ENCODE results near the gene DERA.

The DERA gene

GRCh38 chr12:15883536-15883935 is 27.6 kb upstream of the DERA start:
- H3K4me3 ChIP-seq (ENCODE audit: low read depth, low read length) = peak overlapping the region; percentile 91
- ChIA-PET POLR2A (no interaction called here), CTCF (interaction anchor here (0.8 to 1.9 kb wide), 7 partner anchors 14 to 349 kb away, joined by 3 to 7 read pairs (median 3); no protein-coding TSS in a partner anchor)
- TF ChIP-seq, protein P1, sequence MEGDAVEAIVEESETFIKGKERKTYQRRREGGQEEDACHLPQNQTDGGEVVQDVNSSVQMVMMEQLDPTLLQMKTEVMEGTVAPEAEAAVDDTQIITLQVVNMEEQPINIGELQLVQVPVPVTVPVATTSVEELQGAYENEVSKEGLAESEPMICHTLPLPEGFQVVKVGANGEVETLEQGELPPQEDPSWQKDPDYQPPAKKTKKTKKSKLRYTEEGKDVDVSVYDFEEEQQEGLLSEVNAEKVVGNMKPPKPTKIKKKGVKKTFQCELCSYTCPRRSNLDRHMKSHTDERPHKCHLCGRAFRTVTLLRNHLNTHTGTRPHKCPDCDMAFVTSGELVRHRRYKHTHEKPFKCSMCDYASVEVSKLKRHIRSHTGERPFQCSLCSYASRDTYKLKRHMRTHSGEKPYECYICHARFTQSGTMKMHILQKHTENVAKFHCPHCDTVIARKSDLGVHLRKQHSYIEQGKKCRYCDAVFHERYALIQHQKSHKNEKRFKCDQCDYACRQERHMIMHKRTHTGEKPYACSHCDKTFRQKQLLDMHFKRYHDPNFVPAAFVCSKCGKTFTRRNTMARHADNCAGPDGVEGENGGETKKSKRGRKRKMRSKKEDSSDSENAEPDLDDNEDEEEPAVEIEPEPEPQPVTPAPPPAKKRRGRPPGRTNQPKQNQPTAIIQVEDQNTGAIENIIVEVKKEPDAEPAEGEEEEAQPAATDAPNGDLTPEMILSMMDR (IDR thresholded peaks at IDR 0.05; ENCODE audit: insufficient read depth, low read length, missing control alignments) = no peak
- no peak for DNase-seq (ENCODE audit: low read depth, low spot score)

DNA sequence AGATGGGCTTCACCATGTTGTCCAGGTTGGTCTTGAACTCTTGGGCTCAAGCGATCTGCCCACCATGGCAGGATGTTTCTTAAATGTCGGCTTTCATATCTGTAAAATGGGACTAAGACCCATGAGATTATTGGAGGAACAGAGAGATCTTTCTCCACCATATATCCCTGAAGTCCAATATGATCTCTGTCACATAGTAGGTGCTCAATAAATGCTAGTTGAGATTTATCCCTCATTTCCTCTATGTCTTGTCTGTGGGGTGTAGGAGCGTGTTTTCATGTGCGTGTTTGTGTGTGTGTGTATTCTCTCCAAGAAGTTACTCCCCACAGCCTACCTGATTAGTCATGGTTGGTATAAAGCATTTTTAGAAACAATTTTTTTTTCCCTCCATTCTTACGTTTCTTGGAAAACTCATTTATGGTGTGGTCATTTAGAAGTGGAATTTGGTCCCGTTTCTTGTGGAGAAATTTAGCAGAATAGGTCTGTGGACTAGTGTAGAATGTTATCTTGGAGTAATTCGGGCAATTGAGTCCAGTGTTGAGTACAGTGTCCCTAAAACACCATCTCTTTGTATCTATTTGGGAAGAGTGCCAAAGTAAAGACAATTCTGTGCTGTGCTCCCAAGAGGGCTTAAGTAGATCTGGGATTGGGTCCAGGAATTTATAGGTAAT is 24.6 kb upstream of the DERA start:
- TF ChIP-seq, protein P1 (IDR thresholded peaks at IDR 0.05; ENCODE audit: insufficient read depth, low read length, missing control alignments) = no peak
- ChIA-PET POLR2A (no interaction called here), CTCF (interaction anchor here (6.0 kb wide), 1 partner anchor 12 kb away, joined by 61 read pairs; no protein-coding TSS in a partner anchor)
- no peak overlapping the region for H3K4me3 ChIP-seq (ENCODE audit: low read depth, low read length)
- DNase-seq (ENCODE audit: low read depth, low spot score) = no peak

GRCh38 chr12:15887043-15887817 is 23.9 kb upstream of the DERA start:
- no peak for DNase-seq (ENCODE audit: low read depth, low spot score)
- ChIA-PET CTCF (interaction anchor here (1.5 to 6.0 kb wide), 2 partner anchors 11 to 297 kb away, joined by 3 to 61 read pairs; no protein-coding TSS in a partner anchor), POLR2A (no interaction called here)
- no peak overlapping the region for H3K4me3 ChIP-seq (ENCODE audit: low read depth, low read length)
- TF ChIP-seq, protein P1 (IDR thresholded peaks at IDR 0.05; ENCODE audit: insufficient read depth, low read length, missing control alignments) = no peak

GRCh38 chr12:15892645-15893259 is 18.4 kb upstream of the DERA start:
- ChIA-PET POLR2A (no interaction called here), CTCF (interaction anchor here (1.4 kb wide), 1 partner anchor 361 kb away, joined by 5 read pairs; no protein-coding TSS in a partner anchor)
- H3K4me3 ChIP-seq (ENCODE audit: low read depth, low read length) = no peak overlapping the region
- no peak for DNase-seq (ENCODE audit: low read depth, low spot score)
- TF ChIP-seq, protein P1 (IDR thresholded peaks at IDR 0.05; ENCODE audit: insufficient read depth, low read length, missing control alignments) = no peak

DNA sequence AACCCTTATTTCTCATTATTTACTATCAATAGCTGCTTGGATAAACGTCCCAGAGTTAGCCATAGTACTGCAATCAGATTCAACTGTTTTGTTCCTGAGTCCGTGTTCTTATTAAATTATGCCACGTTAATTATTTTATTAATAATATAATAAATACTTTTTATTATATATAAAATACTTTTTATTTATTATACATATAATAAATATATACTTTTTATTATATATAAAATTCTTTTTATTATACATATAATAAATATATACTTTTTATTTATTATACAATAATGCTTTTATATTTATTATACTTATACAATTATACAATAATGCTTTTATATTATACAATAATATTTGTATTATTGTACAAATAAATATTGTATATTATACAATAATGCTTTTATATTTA is 17.9 kb upstream of the DERA start:
- no peak overlapping the region for H3K4me3 ChIP-seq (ENCODE audit: low read depth, low read length)
- TF ChIP-seq, protein P1 (IDR thresholded peaks at IDR 0.05; ENCODE audit: insufficient read depth, low read length, missing control alignments) = no peak
- DNase-seq (ENCODE audit: low read depth, low spot score) = no peak
- ChIA-PET POLR2A (interaction anchor here (1.4 kb wide), 1 partner anchor 18 kb away, joined by 4 read pairs; the partner anchor contains the start of gene DERA), CTCF (interaction anchor here (1.4 to 1.5 kb wide), 2 partner anchors 16 to 361 kb away, joined by 4 to 5 read pairs; no protein-coding TSS in a partner anchor)

Data from AG04449 (cell line).